KOPT-K1 (cell line): ENCODE data around the gene SLC25A1.

Source experiments
- H3K27ac ChIP-seq: fragments of 200-600 bp; sonication (generic); 2 replicates; pipeline ENCODE4 v1.5.1; 2016; ENCODE audit warnings: antibody characterized with exemption, mild to moderate bottlenecking, low read depth, low read length; ENCODE audit not compliant: poor library complexity, severe bottlenecking
- H3K36me3 ChIP-seq: fragments of 200-600 bp; sonication (generic); 2 replicates; pipeline ENCODE4 v1.5.1; 2017; ENCODE audit warnings: antibody characterized with exemption, mild to moderate bottlenecking, low read length, moderate library complexity; ENCODE audit not compliant: insufficient read depth
- H3K9me3 ChIP-seq: fragments of 200-600 bp; sonication (generic); 2 replicates; pipeline ENCODE4 v1.5.1; 2017; ENCODE audit warnings: antibody characterized with exemption, low read length, mild to moderate bottlenecking; ENCODE audit not compliant: insufficient read depth, poor library complexity, severe bottlenecking

The SLC25A1 gene

DNA sequence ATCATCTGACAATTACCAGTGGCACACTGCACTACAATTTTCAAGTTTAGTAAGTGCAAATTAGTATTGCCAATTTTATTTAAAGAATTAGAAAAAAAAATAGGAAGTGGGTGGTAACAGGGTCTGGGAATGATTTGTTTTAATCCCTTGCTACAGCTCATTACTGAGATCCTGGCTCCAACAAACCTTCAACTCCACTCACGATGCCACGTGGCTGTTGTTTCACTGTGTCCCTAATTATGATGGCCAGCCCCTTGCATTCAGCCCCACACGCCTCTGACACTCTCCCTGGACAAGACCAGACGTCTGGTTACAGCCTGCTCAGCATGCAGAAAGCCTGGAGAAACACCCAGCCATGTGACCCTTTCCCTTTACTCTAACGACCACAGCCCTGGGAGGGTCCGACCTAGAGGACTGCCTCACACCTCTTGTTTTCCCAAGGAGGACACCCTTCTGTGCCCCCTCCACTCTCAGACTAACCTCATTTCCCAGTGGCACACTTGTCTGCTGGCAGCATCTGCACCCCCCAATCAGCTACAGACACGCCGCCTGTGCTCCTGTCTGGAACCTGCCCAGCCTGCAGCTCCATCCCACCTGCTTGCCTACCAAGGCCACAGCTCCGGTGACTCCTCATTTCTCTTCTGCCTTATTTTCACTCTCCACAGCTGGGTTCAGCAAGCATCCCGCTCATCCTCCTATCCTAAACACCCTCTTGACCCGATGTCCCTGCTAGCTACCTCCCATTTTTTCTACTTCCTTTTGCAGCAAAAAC, 18.5 kb upstream of the SLC25A1 start:
- Histone ChIP-seq H3K9me3 (no peaks in the 10 kb centered on the region), H3K36me3 (no peaks in the 10 kb centered on the region), H3K27ac (no peak overlapping the region)

DNA sequence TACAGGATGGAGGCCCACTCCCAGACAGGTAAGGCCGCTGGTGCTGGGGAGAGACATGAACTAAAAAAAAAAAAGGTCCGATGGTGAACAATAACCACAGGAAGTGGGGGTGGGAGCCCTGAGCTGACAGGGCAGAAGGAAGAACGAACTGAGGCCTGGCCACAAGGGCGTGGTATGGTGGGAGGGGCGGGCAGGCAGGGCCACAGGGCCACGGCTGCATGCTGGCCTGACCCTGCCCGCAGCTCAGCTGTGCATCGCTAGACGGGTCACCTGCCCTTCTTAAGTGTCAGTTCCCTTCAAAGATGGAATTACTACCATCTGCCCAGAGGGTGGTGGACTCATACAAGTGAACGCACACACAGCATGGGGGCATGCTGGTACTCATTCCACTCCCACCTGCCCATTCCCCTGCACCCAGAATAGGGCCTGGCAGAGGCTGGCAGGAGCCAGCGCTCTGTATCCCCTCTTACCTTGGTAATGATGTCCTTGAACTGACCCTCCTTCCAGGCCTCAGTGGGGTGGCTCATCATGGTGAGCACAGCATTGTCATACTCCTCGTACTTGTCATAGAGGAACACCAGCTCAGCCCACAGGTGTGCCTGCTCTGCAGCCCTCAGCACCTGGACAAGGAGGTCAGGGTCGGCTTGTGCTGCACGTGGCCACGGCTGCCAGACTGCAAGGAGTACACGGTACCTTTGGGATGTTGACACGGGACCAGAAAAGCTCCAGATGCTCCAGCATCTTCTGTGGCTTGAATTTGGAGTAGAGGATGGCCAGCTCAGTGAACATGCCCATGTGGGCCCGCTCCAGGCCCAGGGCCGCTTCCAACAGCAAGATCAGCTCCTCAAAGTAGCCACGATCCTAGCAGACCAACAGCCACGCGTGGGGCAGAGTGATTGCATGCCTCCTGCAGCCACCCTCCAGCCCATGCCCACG, 17.5 kb upstream of the SLC25A1 start:
- Histone ChIP-seq H3K27ac (no peak overlapping the region), H3K9me3 (no peaks in the 10 kb centered on the region), H3K36me3 (no peaks in the 10 kb centered on the region)

DNA sequence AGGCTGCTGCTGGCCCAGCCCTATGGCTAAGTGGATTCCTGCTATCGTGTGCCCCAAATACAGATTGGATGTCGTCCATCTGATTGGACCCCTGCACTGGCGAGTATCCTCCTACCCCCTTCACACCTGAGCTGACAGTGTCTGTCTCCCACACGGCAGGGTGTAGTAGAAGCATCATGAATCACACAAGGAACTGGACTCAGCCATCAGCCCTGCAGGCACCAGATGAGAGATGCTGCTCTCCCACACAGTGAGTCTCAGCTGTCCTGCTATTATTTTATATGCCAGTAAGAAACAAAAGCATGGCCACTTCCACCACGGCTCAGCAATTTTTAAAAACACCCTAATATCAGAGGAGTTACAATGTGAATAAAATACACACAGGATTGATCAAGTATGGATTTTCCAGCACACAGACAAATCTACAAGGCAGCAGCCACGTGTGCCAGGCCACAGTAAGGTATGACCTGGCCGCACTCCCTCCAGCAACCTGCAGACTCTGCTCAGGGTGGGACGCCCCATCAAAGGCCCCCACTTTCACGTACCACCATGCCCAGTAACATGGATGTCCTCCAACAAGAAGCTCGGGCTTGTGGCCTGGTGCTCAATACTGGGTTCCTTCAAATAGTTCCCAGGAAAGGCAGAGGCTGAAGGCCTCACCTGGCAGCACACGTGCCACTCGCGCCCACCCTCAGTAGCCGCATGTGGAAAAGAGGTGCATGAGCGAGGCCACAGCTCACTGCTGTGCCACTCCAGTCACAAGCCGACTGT, 16.4 kb upstream of the SLC25A1 start:
- no peaks in the 10 kb centered on the region for H3K9me3 ChIP-seq
- no peaks in the 10 kb centered on the region for H3K36me3 ChIP-seq
- H3K27ac ChIP-seq: no peak overlapping the region

DNA sequence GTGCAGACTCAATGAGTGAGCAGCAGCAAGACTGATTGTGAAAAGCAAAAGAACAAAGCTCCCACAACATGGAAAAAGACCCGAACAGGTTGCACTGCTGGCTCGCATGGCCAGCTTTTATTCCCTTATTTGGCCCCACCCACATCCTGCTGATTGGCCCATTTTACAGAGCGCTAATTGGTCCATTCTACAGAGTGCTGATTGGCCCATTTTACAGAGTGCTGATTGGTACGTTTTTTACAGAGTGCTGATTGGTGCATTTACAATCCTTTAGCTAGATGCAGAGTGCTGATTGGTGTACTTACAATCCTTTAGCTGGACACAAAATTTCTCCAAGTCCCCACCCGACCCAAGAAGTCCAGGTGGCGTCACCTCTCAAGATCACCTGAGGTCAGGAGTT, 15.3 kb upstream of the SLC25A1 start:
- Histone ChIP-seq H3K27ac (no peak overlapping the region), H3K36me3 (no peaks in the 10 kb centered on the region), H3K9me3 (no peaks in the 10 kb centered on the region)

DNA sequence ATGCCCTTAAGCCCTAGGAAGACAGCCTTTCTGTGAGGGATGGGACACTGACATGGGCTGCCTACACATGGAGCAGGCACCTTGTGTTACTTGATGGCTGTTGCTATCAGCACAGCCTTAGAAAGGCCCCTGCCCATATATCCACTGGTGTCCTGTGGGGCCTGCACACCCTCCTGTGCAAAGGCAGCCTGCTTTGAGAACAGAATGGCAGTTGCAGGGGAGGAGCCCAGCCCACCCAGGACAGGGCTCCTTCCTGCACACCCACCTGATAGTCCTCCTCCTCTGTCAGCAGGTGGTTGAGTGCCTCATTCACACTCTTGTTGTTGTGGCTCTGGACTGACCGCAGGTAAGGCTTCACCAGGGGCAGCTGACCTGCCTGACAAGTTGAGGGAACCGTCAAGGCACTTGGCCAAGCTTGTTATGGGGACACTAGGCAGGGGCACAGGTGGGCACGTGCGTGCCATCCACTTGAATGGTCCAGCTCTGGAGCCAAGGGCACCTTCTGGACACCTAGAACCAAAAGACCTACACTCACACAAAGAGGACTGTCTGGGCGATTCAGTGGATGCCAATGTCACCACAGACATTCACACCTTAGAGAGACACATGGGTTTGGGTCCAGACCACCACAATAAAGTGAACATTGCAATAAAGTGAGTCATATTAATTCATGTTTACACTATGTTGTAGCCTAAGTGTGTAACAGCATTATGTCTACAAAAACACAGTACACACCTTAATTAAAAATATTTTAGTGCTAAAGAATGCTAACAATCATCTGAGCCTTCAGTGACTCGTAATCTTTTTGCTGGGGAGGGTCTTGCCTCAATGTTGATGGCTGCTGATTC, 9.4 kb upstream of the SLC25A1 start:
- Histone ChIP-seq H3K9me3 (no peaks in the 10 kb centered on the region), H3K36me3 (no peaks in the 10 kb centered on the region), H3K27ac (no peak overlapping the region)

DNA sequence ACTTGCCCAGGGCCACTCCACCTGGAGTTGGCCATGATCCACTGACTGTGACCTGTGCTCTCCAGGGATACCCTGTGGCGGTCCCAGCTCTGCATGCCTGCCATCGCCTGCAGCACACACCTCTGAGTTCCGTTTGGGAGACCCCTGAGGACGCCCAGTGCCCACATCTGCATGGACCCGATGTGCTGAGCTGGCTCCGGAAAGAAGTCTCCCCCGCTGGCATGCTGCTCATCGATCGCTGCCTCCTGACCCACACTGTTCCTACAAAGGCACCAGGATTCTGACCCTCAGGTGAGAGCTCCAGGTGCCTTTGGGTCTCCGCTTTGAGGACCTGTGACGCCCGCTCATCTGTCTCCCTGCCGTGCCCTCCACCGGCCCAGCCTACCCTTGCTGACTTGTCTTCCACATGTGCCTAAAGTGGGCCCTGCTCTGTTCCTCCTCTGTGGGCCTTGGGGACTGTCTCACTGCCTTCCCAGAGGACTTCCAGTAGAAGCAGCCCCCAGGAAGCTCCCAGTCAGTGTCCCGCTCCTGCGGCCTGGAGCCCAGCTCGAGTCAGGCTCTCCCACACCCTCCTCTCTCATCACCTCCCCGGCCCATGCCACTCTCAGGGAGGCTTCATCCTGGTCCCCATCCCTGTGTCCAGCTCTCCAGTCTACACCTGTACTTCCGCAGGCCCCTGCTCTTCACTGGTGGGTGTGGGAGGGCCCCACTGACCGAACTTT, 5.9 kb upstream of the SLC25A1 start:
- Histone ChIP-seq H3K27ac (no peak overlapping the region), H3K36me3 (no peaks in the 10 kb centered on the region), H3K9me3 (no peaks in the 10 kb centered on the region)

DNA sequence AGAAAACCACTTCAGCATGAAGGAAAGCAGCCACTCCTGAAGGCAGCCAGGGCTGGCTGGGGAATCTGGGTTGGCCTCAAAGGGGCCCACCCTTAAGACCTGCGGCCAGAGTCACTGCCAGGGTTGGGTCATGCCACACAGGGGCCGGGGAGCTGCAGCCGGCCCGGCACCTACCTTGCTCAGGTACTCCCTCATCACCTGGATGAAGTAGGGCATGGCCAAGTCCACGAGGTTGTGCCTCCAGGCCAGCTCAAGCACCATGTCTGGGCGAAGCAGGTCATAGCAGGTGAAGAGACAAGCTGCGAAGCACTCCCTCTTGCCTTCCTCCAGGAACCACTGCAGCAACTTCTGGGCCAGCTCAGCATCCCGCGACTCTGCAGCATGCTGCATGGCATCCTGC, 4.7 kb upstream of the SLC25A1 start:
- Histone ChIP-seq H3K9me3 (no peaks in the 10 kb centered on the region), H3K27ac (no peak overlapping the region), H3K36me3 (no peaks in the 10 kb centered on the region)

DNA sequence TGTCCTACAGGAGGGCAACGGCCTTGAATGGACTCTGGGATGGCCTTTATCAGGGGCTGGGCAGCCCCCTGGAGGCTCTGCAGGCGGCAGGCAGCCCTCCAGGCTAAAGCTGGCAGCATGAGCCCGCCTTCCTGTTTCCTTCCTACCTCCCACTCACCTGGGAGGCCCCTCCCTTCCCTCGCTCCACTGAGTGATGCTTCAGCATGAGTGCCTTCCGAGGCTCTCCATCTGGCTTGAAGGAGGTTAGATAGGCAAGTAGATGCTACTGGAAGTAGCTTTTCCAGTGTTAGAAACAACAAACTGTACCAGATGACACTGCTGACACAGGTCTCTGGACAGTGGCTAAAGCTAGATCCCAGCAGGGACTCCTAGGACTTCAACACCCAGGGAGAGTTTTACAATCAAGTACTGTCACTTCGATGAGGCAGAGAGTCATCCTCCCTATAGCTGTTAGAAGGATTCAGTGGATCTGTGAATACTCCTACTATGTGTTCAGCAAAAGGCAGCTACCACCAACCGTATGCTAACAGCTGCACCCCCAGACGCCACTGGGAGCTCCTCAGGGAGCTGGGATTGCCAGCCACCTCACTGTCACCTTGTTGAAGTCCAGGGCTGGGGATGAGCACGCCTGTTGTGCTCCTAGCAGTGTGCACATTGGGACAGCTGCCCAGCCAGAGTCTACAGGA, 4.1 kb upstream of the SLC25A1 start:
- no peaks in the 10 kb centered on the region for H3K36me3 ChIP-seq
- no peak overlapping the region for H3K27ac ChIP-seq
- no peaks in the 10 kb centered on the region for H3K9me3 ChIP-seq

DNA sequence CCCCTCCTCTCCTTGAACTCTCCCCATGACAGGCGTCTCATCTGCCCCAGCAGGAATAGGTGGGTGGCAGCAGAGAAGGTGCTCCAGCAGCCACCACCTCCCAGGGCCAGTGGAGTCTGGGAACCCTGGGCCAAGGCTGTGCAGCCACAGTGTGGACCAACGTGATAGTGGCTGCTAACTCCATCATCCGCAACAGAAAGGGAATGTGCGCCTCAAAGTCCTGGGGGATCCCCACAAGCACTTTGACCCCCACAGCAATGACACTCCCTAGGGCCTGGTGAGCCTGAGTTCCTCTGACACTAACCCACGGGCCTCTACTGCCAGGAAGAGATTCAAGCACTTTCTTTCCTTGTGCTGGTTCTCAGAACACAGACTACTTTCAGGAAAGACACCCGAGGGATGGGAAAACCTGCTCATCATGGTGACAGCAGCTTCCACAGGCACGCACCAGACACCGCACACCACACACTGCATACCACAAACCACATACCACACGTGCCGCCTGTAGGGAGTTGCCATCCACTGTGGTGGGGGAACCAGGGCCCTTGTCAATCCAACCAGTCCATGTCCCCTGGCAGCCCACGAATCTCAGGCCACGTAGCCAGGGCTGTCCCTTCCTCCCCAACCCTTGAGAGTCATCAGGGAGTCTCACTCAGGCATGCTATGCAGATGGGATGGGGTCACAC, 3.4 kb upstream of the SLC25A1 start:
- H3K36me3 ChIP-seq: no peaks in the 10 kb centered on the region
- H3K9me3 ChIP-seq: no peaks in the 10 kb centered on the region
- no peak overlapping the region for H3K27ac ChIP-seq

DNA sequence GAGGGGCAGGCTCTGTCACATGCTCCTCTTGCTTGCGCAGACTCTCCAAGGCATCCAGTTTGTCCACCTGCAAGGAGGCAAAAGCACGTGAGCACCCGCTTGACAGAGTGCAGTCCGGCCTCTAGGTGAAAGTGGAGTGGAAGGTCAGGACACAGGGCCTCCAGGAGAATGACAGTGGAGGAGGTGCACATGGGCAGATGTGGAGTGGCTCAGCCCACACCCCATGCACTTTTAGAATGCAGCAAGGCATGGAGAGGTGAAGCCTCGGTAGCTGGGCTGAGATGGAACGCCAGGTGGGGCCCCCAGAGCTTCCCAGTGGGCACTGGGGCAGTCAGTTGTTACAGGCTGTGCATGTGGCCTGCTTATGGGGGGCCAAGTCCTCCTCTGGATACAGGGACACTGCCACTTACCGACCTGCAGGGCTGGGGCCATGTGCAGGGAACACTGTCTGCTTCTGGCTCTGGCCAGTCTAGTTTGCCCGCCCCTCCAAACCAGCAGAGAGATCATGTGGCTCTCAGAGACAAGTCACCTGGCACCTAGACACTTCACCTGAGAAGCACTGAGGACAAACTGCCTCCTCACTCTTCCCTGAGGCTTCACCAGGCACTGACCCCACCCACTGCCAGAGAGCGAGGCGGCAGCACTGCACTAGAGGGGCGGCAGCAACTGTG, 2.3 kb upstream of the SLC25A1 start:
- H3K9me3 ChIP-seq: no peaks in the 10 kb centered on the region
- H3K36me3 ChIP-seq: peaks cover 5% of the 10 kb centered on the region; the same call in 1 of the 2 replicates
- H3K27ac ChIP-seq: no peak overlapping the region

DNA sequence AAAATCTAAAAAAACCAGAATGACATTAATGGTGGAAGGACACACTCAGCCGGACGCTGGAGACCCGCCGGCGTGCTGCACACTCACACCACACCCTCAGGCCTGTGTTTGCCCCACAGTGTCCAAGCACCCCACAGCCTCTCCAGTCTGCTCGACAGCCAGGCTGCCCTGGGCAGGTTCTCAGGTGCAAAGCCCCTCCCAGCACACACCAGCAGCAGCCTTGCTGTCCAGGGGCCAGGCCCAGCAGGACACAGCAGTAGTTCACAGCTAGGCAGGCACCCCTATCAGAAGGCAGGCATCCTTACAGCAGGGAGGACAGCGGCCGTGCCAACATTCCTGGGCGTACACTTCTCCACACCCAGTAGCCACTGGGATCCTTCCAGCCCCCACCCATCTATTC, 1.7 kb upstream of the SLC25A1 start:
- H3K9me3 ChIP-seq: no peaks in the 10 kb centered on the region
- no peak overlapping the region for H3K27ac ChIP-seq
- peaks cover 11% of the 10 kb centered on the region; the same call in 1 of the 2 replicates for H3K36me3 ChIP-seq

DNA sequence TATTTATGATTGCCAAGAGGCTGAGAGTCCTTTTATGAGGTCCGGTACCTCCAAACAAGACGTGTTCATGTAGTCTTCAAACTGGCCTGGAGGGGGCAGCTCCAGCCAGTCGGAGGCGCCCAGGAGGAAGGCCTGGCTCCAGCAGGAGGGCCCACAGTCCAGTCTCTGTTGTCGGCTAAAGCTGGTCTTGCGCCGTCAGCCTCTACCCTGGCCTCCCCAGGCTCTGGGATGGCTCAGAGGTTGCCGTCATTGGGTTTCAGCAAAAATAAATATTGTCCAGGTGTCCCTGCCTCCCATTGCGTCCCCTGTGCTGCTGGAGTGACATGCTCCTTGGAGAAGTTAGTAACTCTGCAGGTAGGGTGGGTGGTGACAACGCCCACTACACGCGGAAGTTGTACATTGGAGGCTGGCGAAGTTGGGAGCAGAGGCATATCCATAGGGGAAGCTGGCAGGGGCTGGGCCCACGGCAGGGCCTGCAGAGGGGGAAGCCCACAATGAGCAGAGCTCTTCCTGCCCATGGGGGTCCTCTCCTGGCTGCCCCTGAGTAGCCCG, 1.0 kb upstream of the SLC25A1 start:
- Histone ChIP-seq H3K9me3 (no peaks in the 10 kb centered on the region), H3K27ac (peak overlapping the region; percentile 76)

More for the DNA sequence above, 1.0 kb upstream of the SLC25A1 start:
- H3K36me3 ChIP-seq: peaks cover 18% of the 10 kb centered on the region; the same call in 1 of the 2 replicates
